ENCODE measurements around the gene SUB1. TPM values are rescaled to one million over a fixed set of nuclear protein-coding genes. Genes with fewer than 3 reads are reported as not detected.

Gene SUB1
- polyA plus RNA-seq, 1 of the 3 experiments (the other 2 are of a cell fraction): 50.8 TPM

DNA sequence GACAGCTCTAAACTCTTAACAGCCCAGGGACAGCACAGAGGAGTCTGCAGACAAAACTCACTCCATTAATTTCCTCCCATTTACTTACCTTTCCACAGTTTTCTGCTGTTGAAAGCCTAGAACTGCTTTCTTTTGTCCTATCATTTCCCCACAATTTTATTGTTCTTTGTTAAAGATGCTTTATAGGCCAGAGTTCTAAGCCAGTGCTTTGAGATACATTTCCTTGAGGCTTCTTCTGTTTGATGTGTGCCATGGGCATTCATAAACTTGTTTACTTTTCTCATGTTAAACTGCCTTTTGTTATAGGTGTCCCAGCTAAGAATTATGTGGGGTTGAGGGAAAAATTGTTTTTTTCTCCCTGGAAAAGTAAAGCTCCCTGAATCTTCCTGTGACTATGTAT, 25.9 kb upstream of the SUB1 start:
- H3K27ac ChIP-seq (ENCODE audit: low read depth in 2 of 2, low read length in 1 of 2): no peak overlapping the region
- H3F3A ChIP-seq (replicated peaks; ENCODE audit: insufficient read depth): no peaks in the 10 kb centered on the region
- ChIA-PET POLR2A (no interaction called here), CTCF (interaction anchor here (0.9 to 2.1 kb wide), 2 partner anchors 18 to 30 kb away, joined by 3 to 7 read pairs; no protein-coding TSS in a partner anchor)
- TF ChIP-seq EZH2phosphoT487 (IDR thresholded peaks at IDR 0.05; ENCODE audit: borderline replicate concordance, low read depth) (no peak), FOXM1 (IDR thresholded peaks at IDR 0.05; ENCODE audit: low read depth) (no peak), NFIC (IDR thresholded peaks at IDR 0.05; ENCODE audit: borderline replicate concordance) (no peak), RXRA (IDR thresholded peaks at IDR 0.05; ENCODE audit: borderline replicate concordance, low read depth) (no peak), YY1 (IDR thresholded peaks at IDR 0.05; ENCODE audit: low read depth) (no peak), CTCF (IDR thresholded peaks at IDR 0.05) (no peak), USF2 (IDR thresholded peaks at IDR 0.05; ENCODE audit: borderline replicate concordance, low read depth, low read length) (no peak), IRF3 (IDR thresholded peaks at IDR 0.05; ENCODE audit: low read depth, low read length) (no peak), FOSL2 (IDR thresholded peaks at IDR 0.05; ENCODE audit: borderline replicate concordance, low read depth) (no peak), ELF1 (IDR thresholded peaks at IDR 0.05) (no peak), POLR2AphosphoS5 (IDR thresholded peaks at IDR 0.05; ENCODE audit: low read depth, low read length) (no peak), CHD2 (IDR thresholded peaks at IDR 0.05; ENCODE audit: low read length, partially characterized antibody) (no peak), EP300 (IDR thresholded peaks at IDR 0.05; ENCODE audit: borderline replicate concordance in 1 of 2, low read depth in 1 of 2, low read length in 1 of 2) (no peak), FOXJ3 (CRISPR knock-in tag; IDR thresholded peaks at IDR 0.05) (no peak), JUND (IDR thresholded peaks at IDR 0.05) (no peak), GATA2 (CRISPR knock-in tag; IDR thresholded peaks at IDR 0.05) (no peak)
- no peaks in the 10 kb centered on the region for H3K27me3 ChIP-seq (ENCODE audit: insufficient read depth)
- no peak overlapping the region for H2AFZ ChIP-seq (ENCODE audit: low read depth)
- no peak for DNase-seq
- H3K9me3 ChIP-seq: no peaks in the 10 kb centered on the region
- H4K20me1 ChIP-seq (ENCODE audit: insufficient read depth): no peaks in the 10 kb centered on the region
- no peak overlapping the region for H3K4me3 ChIP-seq (ENCODE audit: low read depth in 2 of 2, low read length in 1 of 2)
- H3K9ac ChIP-seq: no peak overlapping the region
- H3K9me2 ChIP-seq: no peaks in the 10 kb centered on the region
- H3K79me2 ChIP-seq (ENCODE audit: insufficient read depth): no peaks in the 10 kb centered on the region
- no peaks in the 10 kb centered on the region for H3K36me3 ChIP-seq (replicated peaks in 1 of 2; ENCODE audit: control insufficient read depth in 1 of 2, insufficient read depth in 2 of 2, low read length in 1 of 2)
- H3K4me1 ChIP-seq (ENCODE audit: control insufficient read depth in 1 of 2, insufficient read depth in 2 of 2, low read depth in 1 of 2, low read length in 1 of 2): no peaks in the 10 kb centered on the region; a peak in 2 of 4 replicates
- no peak overlapping the region for H3K4me2 ChIP-seq
